Hepatocyte (in vitro differentiated cells): ENCODE results near the gene CIDEC. TPM values are rescaled to one million over a fixed set of nuclear protein-coding genes. Genes with fewer than 3 reads are reported as not detected.

Source experiments
- DNase-seq: peaks from one replicate; pipeline ENCODE4 v3.0.0-alpha.2; 2016; ENCODE audit warnings: low spot score
- H2AFZ ChIP-seq: fragments of 200-600 bp; sonication (generic); 2 replicates; pipeline ENCODE4 v1.6.0; 2016; ENCODE audit warnings: antibody characterized with exemption, mild to moderate bottlenecking
- H3K27ac ChIP-seq: fragments of 200-600 bp; sonication (generic); 2 replicates; pipeline ENCODE4 v1.5.1; 2016; ENCODE audit warnings: mild to moderate bottlenecking
- H3K27me3 ChIP-seq: fragments of 200-600 bp; sonication (generic); 2 replicates; pipeline ENCODE4 v1.6.1; 2016
- H3K36me3 ChIP-seq: fragments of 200-600 bp; sonication (generic); replicated peaks from 2 replicates; pipeline ENCODE4 v1.5.1; 2016; ENCODE audit warnings: low read depth; ENCODE audit not compliant: insufficient read depth
- H3K4me1 ChIP-seq: fragments of 200-600 bp; sonication (generic); 2 replicates; pipeline ENCODE4 v1.5.1; 2016; ENCODE audit warnings: mild to moderate bottlenecking, moderate library complexity; ENCODE audit not compliant: insufficient read depth
- H3K4me2 ChIP-seq: fragments of 200-600 bp; sonication (generic); 2 replicates; pipeline ENCODE4 v1.6.0; 2016
- H3K4me3 ChIP-seq: fragments of 200-600 bp; sonication (generic); 2 replicates; pipeline ENCODE4 v1.5.1; 2016; ENCODE audit warnings: mild to moderate bottlenecking
- H3K79me2 ChIP-seq: fragments of 200-600 bp; sonication (generic); 2 replicates; pipeline ENCODE4 v1.6.0; 2017; ENCODE audit warnings: mild to moderate bottlenecking
- H3K9me2 ChIP-seq: fragments of 200-600 bp; sonication (generic); replicated peaks from 2 replicates; pipeline ENCODE4 v1.6.0; 2017; ENCODE audit warnings: mild to moderate bottlenecking; ENCODE audit not compliant: insufficient read depth
- H3K9me3 ChIP-seq: fragments of 200-600 bp; sonication (generic); 2 replicates; pipeline ENCODE4 v1.5.1; 2016; ENCODE audit warnings: low read depth, mild to moderate bottlenecking
- H4K20me1 ChIP-seq: fragments of 200-600 bp; sonication (generic); 2 replicates; pipeline ENCODE4 v1.6.0; 2016; ENCODE audit warnings: mild to moderate bottlenecking; ENCODE audit not compliant: insufficient read depth, poor library complexity, severe bottlenecking
- CTCF ChIP-seq: fragments of 200-600 bp; sonication (generic); IDR thresholded peaks from 2 replicates; pipeline ENCODE4 v1.5.1; 2016; ENCODE audit warnings: antibody characterized with exemption, mild to moderate bottlenecking; ENCODE audit not compliant: poor library complexity
- EZH2 ChIP-seq: fragments of 200-600 bp; sonication (generic); IDR thresholded peaks from 2 replicates; pipeline ENCODE4 v1.6.1; 2016; ENCODE audit warnings: antibody characterized with exemption, mild to moderate bottlenecking, borderline replicate concordance
- EZH2phosphoT487 ChIP-seq: fragments of 200-600 bp; sonication (generic); IDR thresholded peaks from one replicate; pipeline ENCODE4 v1.6.1; 2018; ENCODE audit warnings: antibody characterized with exemption, mild to moderate bottlenecking, low read depth, moderate library complexity; ENCODE audit not compliant: unreplicated experiment, severe bottlenecking
- WGBS: methylation state at CpG from one replicate; pipeline ENCODE4 v1.1.6; 2016; ENCODE audit warnings: low lambda C conversion rate; ENCODE audit errors: missing lambda C conversion rate; 5-methylcytosine and 5-hydroxymethylcytosine counted together
- polyA plus RNA-seq: library from polyadenylated mRNA; unstranded; fragments of >200 nt; fragmentation: Nextera tagmentation; extraction: Ambion mirVana; gene quantifications from 2 replicates; pipeline ENCODE4 v1.2.1, GENCODE V29; 2016
- total RNA-seq: library from RNA; depleted of rRNA; stranded (reverse); fragments of >200 nt; gene quantifications from 2 replicates; pipeline ENCODE4 v1.2.3, GENCODE V29; 2014

The CIDEC gene
- total and polyA plus RNA-seq, 2 experiments from 2014 or later: 16.6 to 37.3 TPM

- TF ChIP-seq CTCF (no peak), EZH2phosphoT487 (no peak), EZH2 (no peak)
- H3K4me2 ChIP-seq: no peak overlapping the region
- H3K4me3 ChIP-seq: no peak overlapping the region
- H2AFZ ChIP-seq: no peak overlapping the region
- H3K9me2 ChIP-seq: no peaks in the 10 kb centered on the region
- no peaks in the 10 kb centered on the region for H3K27me3 ChIP-seq
- DNase-seq: no peak
- no peak overlapping the region for H3K27ac ChIP-seq
- no peaks in the 10 kb centered on the region for H4K20me1 ChIP-seq
- H3K9me3 ChIP-seq: no peaks in the 10 kb centered on the region
- H3K79me2 ChIP-seq: peaks cover 3% of the 10 kb centered on the region
- peaks cover 18% of the 10 kb centered on the region for H3K4me1 ChIP-seq
- 93% methylated on average over 7 of the region's 7 CpGs for WGBS
- no peaks in the 10 kb centered on the region for H3K36me3 ChIP-seq
Observed at GRCh38 chr3:9909221-9910013, 29.4 kb upstream of the CIDEC start.

- no peak overlapping the region for H2AFZ ChIP-seq
- H3K27ac ChIP-seq: no peak overlapping the region
- no peaks in the 10 kb centered on the region for H3K9me2 ChIP-seq
- no peaks in the 10 kb centered on the region for H3K9me3 ChIP-seq
- 96% methylated on average over 3 of the region's 3 CpGs for WGBS
- no peak overlapping the region for H3K4me2 ChIP-seq
- no peak for TF ChIP-seq EZH2
- no peak for TF ChIP-seq EZH2phosphoT487
- no peak for TF ChIP-seq CTCF
- H3K4me1 ChIP-seq: peaks cover 17% of the 10 kb centered on the region
- no peaks in the 10 kb centered on the region for H3K36me3 ChIP-seq
- H4K20me1 ChIP-seq: no peaks in the 10 kb centered on the region
- H3K79me2 ChIP-seq: peaks cover 12% of the 10 kb centered on the region
- no peaks in the 10 kb centered on the region for H3K27me3 ChIP-seq
- no peak for DNase-seq
- no peak overlapping the region for H3K4me3 ChIP-seq
Observed at GRCh38 chr3:9908286-9908685, 28.2 kb upstream of the CIDEC start.

GRCh38 chr3:9906480-9906879, 26.4 kb upstream of the CIDEC start:
- Histone ChIP-seq H3K9me3 (no peaks in the 10 kb centered on the region), H2AFZ (no peak overlapping the region), H4K20me1 (no peaks in the 10 kb centered on the region), H3K79me2 (peaks cover 12% of the 10 kb centered on the region), H3K4me3 (no peak overlapping the region), H3K4me1 (peaks cover 29% of the 10 kb centered on the region), H3K27ac (no peak overlapping the region), H3K27me3 (no peaks in the 10 kb centered on the region), H3K9me2 (no peaks in the 10 kb centered on the region), H3K36me3 (no peaks in the 10 kb centered on the region), H3K4me2 (no peak overlapping the region)
- 87% methylated on average over 5 of the region's 5 CpGs for WGBS
- TF ChIP-seq CTCF (no peak), EZH2phosphoT487 (no peak), EZH2 (no peak)
- no peak for DNase-seq
